NT2/D1 (cell line): ENCODE measurements around the gene MAP2K2.

Experiments used
- SUZ12 ChIP-seq: IDR thresholded peaks from 2 replicates; pipeline ENCODE4 v1.6.1; 2011; ENCODE audit not compliant: insufficient read length, insufficient read depth; ENCODE audit errors: extremely low read depth
- ZNF274 ChIP-seq: IDR thresholded peaks from 2 replicates; pipeline ENCODE4 v1.6.1; 2011; ENCODE audit warnings: mild to moderate bottlenecking, low read depth, low read length

DNA sequence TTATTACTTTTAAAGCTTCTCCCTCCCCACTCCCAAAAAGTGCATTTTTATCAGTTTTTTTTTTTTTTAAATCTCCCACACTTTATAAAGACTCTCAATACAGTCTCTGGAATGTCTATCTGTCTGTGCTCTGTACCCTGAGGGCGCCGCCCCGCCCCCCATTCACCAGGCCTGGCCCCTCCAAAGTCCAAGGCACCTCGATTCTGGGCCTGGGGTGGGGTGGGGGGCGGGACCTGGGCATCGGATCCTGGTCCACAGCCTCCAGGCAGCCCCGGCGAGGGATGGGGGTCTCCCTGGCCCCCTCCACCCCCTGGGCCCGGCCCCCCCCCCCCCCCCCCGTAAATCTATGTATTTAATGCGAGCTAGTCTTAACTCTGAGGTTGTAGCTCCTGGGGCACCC lies 80.5 kb downstream of the MAP2K2 start:
- no peak for TF ChIP-seq ZNF274
- no peak for TF ChIP-seq SUZ12
